ENCODE measurements around the gene NEUROG2.
"Not testable (repeated sequence)": the region's sequence is repeated elsewhere in the genome, so short reads cannot be mapped to it uniquely, and the experiment has no call there.

NEUROG2 gene

DNA sequence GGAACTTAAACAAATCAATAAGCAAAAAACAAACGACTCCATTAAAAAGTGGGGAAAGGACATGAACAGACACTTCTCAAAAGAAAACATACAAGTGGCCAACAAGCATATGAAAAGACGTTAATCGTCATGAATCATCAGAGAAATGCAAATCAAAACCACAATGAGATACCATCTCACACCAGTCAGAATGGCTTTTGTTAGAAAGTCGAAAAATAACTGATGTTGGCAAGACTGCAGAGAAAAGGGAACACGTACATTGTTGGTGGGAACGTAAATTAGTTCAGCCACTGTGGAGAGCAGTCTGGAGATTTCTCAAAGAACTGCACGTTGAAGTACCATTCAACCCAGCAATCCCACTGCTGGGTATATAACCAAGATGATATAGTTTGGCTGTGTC lies 23.7 kb downstream of the NEUROG2 start:
- DNase-seq = no peak

GRCh38 chr4:112490808-112491207 lies 25.2 kb downstream of the NEUROG2 start:
- not testable (repeated sequence) for DNase-seq

DNA sequence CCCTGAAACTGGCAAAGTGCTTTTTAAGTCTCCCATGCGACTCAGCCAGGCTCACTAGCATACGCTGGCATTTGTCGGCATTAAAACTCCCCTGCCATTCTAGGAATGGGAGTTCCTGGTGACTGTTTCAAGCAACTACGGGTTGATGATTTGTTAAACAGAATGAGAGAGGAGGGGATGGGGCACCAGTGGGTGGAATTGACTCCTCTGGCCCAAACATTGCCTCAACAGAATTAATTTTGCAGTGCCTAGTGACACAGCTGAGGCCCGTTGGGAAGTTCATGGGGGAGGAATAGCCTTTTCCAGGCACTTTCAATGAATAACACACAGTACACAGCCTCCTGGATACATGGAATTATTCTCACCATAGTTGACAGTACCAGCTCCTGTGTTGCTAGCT lies 30.1 kb downstream of the NEUROG2 start:
- no peak for DNase-seq

DNA sequence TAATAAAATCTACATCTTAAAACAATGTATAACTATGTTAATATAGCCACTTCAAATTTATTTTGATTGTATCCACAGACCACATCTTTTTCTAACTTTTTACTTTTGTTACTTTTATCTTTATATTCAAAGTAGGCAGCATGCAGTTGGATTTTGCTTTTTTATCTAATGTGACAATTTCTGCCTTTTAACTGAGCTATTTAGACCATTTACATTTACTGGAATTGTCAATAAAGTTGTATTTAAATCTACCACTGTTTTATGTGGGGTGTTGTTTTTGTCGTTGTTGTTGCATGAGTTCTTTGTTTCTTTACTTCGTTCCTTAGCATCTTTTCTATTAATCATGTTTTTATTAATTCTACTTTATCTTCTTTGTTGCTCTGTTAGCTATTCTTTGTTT lies 42.0 kb downstream of the NEUROG2 start:
- DNase-seq = no peak

- DNase-seq = no peak
Measured at GRCh38 chr4:112472318-112472717, 43.7 kb downstream of the NEUROG2 start.
